Measurements from ENCODE around the gene PACSIN2.

- TF ChIP-seq, protein P1, sequence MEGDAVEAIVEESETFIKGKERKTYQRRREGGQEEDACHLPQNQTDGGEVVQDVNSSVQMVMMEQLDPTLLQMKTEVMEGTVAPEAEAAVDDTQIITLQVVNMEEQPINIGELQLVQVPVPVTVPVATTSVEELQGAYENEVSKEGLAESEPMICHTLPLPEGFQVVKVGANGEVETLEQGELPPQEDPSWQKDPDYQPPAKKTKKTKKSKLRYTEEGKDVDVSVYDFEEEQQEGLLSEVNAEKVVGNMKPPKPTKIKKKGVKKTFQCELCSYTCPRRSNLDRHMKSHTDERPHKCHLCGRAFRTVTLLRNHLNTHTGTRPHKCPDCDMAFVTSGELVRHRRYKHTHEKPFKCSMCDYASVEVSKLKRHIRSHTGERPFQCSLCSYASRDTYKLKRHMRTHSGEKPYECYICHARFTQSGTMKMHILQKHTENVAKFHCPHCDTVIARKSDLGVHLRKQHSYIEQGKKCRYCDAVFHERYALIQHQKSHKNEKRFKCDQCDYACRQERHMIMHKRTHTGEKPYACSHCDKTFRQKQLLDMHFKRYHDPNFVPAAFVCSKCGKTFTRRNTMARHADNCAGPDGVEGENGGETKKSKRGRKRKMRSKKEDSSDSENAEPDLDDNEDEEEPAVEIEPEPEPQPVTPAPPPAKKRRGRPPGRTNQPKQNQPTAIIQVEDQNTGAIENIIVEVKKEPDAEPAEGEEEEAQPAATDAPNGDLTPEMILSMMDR (IDR thresholded peaks at IDR 0.05) = no peak
- TF ChIP-seq POLR2A (IDR thresholded peaks at IDR 0.05) = no peak
Measured at GRCh38 chr22:42847110-42847509, 167.8 kb downstream of the PACSIN2 start.
